Measurements from ENCODE around the gene TMEM255B.

Gene TMEM255B

DNA sequence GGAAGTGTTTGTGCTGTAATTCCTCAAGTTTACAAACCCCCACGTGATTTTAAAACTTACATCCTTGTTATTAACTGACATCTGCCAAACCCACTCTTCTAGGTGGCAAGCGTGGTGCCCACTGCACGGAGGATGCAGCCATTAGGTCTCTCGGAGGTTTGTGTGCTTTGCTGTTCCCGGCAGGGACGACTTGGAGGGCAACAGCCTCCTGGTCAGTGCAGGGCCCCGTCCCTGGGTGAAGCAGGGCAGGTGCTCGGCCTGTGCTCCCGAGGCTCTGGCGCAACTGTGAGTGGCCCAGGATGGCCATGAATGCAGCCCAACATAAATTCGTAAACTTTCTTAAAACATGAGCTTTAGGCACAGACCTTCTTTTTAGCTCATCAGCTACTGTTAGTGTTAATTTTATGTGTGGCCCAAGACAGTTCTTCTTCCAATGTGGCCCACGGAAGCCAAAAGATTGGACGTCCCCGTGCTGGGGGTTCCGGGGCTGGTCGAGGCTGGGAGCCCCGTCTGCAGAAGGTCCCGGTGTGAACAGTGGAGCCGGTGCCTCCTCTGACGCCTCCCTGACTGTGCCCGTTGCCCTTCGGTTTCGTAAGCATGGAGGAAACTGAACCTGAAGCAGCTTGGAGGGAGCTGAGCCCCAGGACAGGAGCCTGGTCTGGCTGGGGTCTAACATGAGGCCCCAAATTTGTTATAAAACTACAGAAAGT lies 93.0 kb downstream of the TMEM255B start:
- DNase-seq, result no peak

- no peak for DNase-seq
These were observed 93.8 kb downstream of the TMEM255B start for GRCh38 chr13:113852536-113853517.

- DNase-seq, result peak in 1 of 4 experiments; percentile 26
These were observed 94.7 kb downstream of the TMEM255B start for GRCh38 chr13:113853518-113854237.

GRCh38 chr13:113854238-113855011 lies 95.4 kb downstream of the TMEM255B start:
- DNase-seq, result peak; percentile 71 to 89 (median 83)

- DNase-seq, result no peak
These were observed 96.2 kb downstream of the TMEM255B start for GRCh38 chr13:113855012-113855921.

DNA sequence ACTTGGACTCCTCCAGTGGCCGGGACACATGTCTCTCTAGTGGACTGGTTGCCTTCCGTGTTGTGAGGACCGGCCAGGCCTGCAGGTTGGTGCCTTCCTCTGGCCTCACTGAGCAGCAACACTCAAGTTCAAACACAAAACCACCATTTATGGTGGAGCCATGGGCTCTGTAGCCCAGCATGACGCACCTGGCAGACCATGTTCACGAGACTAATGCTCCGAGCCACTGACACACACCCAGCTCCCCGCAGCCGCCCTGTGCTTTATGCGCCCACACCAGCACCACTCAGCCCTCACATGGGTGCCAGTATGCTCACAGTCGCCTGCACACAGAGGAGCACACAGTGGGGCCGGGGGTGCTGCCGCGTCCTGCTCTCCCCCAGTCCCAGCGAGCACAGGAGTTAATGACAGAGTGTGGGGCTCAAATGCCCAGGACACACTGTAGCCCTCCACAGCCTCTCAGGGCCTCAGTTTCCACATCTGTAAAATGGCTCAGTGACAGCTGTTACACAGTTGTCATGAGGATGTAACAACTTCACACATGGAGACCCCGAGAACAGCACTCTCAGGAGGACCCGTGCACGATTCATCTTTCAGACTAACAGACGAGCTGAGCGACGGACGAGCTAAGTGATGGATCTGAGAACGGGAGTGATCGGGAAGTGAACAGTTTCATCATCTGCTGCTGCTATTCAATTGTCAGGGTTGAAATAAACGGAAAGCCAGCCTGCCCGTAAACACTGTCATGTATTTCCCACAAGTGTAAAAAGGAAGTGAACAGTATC lies 97.1 kb downstream of the TMEM255B start:
- no peak for DNase-seq

DNA sequence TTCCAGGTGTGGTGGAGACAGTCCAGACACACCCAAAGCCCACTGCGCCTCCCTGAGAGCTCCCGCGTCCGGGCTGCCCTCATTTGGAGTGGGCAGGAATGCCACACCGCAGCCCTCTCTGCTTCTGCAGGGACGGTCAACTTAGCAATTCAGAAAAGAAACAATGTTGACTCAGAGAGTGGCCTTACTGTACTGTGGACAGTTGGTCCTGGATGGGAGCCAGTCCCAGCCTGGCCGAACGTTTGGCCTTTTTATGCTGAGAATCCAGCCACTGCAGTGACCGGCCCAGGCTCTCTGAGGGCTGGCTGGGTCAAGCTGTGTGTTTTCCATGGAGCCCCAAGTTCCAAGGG lies 97.7 kb downstream of the TMEM255B start:
- DNase-seq, result no peak

DNA sequence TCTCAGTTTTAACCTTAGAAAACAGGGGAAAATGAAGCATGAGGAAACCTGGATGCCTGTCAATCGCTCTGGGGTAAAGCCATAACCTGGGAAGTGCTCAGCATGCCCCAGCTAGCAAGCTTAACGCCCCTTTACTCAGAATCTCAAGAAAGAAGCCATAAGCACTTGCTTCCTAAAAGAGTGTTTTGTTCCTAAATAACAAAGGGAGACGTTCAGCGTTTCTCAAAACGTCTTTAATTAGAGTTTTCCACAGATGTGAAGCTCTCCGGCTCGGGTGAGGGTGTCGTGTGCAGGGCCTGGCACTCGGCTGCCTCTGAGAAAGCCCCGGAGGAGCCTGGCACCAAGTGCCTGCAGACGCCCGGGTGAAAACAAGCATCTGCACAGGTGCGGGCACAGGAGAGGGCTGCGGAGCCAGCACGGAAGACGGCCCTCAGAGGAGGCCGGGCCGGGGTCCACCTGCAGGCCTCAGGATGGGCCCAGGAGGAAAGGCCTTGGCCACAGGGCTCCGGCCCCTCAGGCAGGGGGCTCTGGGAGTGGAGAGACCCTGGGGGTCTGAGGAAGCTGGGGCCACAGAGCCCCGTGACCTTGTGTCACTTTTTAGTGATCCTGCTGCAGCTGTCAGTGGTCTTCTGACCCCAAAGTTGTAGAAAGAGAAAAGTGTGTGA lies 98.6 kb downstream of the TMEM255B start:
- DNase-seq, result no peak

GRCh38 chr13:113859311-113860050 lies 100.5 kb downstream of the TMEM255B start:
- DNase-seq, result no peak

GRCh38 chr13:113860051-113860664 lies 101.1 kb downstream of the TMEM255B start:
- no peak for DNase-seq

- DNase-seq, result no peak
These were observed 101.8 kb downstream of the TMEM255B start for GRCh38 chr13:113860665-113861432.

DNA sequence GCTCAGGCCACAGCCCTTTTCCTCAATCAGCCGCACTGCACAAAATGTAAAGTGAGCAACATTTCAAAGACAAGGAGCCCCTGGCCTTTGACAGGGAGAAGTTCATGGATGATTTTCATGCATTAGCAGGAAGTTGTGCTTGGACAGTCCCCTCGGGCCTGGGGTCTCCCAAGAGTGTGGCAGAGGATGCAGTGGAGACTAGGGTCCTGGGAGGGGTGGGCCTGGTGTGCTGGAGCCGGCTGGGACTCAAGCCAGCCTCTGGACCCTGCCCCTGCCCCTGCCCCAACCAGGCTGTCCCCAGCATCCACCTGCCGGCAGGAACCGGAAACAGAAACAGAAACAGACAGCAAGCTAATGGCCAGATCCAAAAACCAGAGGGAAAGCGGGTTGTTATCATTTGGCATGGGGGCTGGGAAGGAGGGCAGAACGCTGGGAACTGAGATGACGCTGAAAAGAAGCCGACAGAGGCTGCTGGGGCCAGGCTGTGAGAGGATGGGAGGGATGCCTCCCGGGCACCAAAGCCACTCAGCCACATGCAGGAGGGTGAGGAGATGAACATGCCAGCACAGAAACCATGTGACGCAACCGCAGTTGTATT lies 102.5 kb downstream of the TMEM255B start:
- DNase-seq, result no peak

GRCh38 chr13:113862191-113862930 lies 103.3 kb downstream of the TMEM255B start:
- no peak for DNase-seq

DNA sequence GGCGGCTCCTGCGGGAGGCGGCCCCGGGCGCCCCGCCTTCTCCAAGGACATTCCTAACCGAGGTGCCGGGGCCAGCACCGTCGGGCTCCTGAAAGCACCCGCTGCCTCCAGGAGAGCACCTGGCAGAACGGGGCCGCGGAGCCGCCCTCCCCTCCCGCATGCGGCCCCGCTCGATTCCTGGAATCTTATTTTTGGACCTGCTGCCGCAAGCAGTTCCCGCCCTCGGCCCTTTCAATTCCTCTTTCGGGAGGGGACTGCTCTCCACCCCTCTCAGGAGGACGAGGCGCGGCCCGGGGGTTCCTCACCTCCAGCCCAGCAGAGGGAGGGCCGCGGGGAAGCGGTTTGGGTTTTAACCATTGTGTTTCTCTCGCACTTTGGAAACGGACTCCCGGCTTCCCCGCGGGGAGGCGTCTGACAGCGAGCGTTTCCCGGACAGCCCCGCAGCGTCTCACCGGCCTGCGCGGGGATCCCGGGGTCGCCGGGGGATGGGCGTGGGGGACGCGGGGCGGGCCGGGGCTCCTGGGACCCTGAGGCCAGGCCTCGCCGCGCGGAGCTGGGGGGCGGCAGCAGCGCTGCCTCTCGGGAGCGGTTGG lies 104.0 kb downstream of the TMEM255B start:
- DNase-seq, result peak; percentile 51 to 76 (median 66)

GRCh38 chr13:113863524-113864272 lies 104.7 kb downstream of the TMEM255B start, which contains the start of gene GAS6:
Gene GAS6, minus strand, starts transcription at chr13:113864076. Its CDS starts 156 bp downstream, at chr13:113863920.
- DNase-seq, result peak in 3 of 4 experiments; percentile 21 to 61 (median 54)
